HG03095 (cell line): Measurements from ENCODE around the gene AAK1.

ENCODE experiments used
- ATAC-seq: cut with Tn5 transposase; IDR thresholded peaks from one replicate; pipeline ENCODE4 v1.9.1; 2021; ENCODE audit warnings: moderate library complexity; ENCODE audit not compliant: unreplicated experiment

AAK1 gene

GRCh38 chr2:69499242-69499641 is 144.3 kb downstream of the AAK1 start:
- no peak for ATAC-seq

- ATAC-seq = no peak
Observed at GRCh38 chr2:69495861-69496260, 147.7 kb downstream of the AAK1 start.

GRCh38 chr2:69495008-69495407 is 148.5 kb downstream of the AAK1 start:
- no peak for ATAC-seq

GRCh38 chr2:69494126-69494525 is 149.4 kb downstream of the AAK1 start:
- no peak for ATAC-seq

GRCh38 chr2:69493268-69493667 is 150.3 kb downstream of the AAK1 start:
- ATAC-seq = no peak

- no peak for ATAC-seq
Observed at GRCh38 chr2:69491864-69492263, 151.7 kb downstream of the AAK1 start.

GRCh38 chr2:69490486-69490885 is 153.1 kb downstream of the AAK1 start:
- ATAC-seq = no peak

GRCh38 chr2:69489793-69490192 is 153.7 kb downstream of the AAK1 start:
- ATAC-seq = no peak

GRCh38 chr2:69483696-69484095 is 159.8 kb downstream of the AAK1 start:
- no peak for ATAC-seq

- no peak for ATAC-seq
Observed at GRCh38 chr2:69483024-69483423, 160.5 kb downstream of the AAK1 start.

- no peak for ATAC-seq
Observed at GRCh38 chr2:69482471-69482870, 161.1 kb downstream of the AAK1 start.

GRCh38 chr2:69481421-69481820 is 162.1 kb downstream of the AAK1 start:
- ATAC-seq = no peak

GRCh38 chr2:69477627-69478026 is 165.9 kb downstream of the AAK1 start:
- no peak for ATAC-seq

GRCh38 chr2:69474688-69475087 is 168.9 kb downstream of the AAK1 start:
- ATAC-seq = no peak

GRCh38 chr2:69471793-69472192 is 171.7 kb downstream of the AAK1 start:
- ATAC-seq = no peak

GRCh38 chr2:69470911-69471310 is 172.6 kb downstream of the AAK1 start:
- ATAC-seq = no peak

GRCh38 chr2:69469784-69470183 is 173.8 kb downstream of the AAK1 start:
- no peak for ATAC-seq

GRCh38 chr2:69469375-69469774 is 174.2 kb downstream of the AAK1 start:
- no peak for ATAC-seq

GRCh38 chr2:69466728-69467127 is 176.8 kb downstream of the AAK1 start:
- ATAC-seq = no peak

- no peak for ATAC-seq
Observed at GRCh38 chr2:69465513-69466456, 177.8 kb downstream of the AAK1 start.

GRCh38 chr2:69464575-69464974 is 179.0 kb downstream of the AAK1 start:
- no peak for ATAC-seq

GRCh38 chr2:69462780-69463179 is 180.8 kb downstream of the AAK1 start:
- no peak for ATAC-seq

GRCh38 chr2:69461404-69461803 is 182.1 kb downstream of the AAK1 start:
- no peak for ATAC-seq
